Motor neuron (in vitro differentiated cells): ENCODE measurements around the gene ARG2. TPM values are rescaled to one million over a fixed set of nuclear protein-coding genes. Genes with fewer than 3 reads are reported as not detected.
A peak's percentile ranks its signal among the peaks of the same experiment; 100 is the strongest.

ENCODE experiments used
- ATAC-seq, 8 experiments: fragments of 200-7000 bp; cut with Tn5 transposase; replicated peaks in 6 of 8; 2 replicates each; pipeline ENCODE4 v1.8.0; 2021; ENCODE audit warnings: mild to moderate bottlenecking in 8 of 8, moderate library complexity in 8 of 8
- H3K27ac ChIP-seq, 2 donors: fragments of 250-450 bp; sonication (Bioruptor Pico); 2 replicates each; pipeline ENCODE4 v1.9.0; 2021; ENCODE audit warnings: antibody characterized with exemption in 2 of 2, mild to moderate bottlenecking in 2 of 2, moderate library complexity in 1 of 2
- H3K4me1 ChIP-seq, 2 donors: fragments of 250-450 bp; sonication (Bioruptor Pico); replicated peaks in 1 of 2; 2 replicates each; pipeline ENCODE4 v1.6.1; 2021; ENCODE audit warnings: antibody characterized with exemption in 2 of 2, mild to moderate bottlenecking in 2 of 2, moderate library complexity in 1 of 2
- H3K4me3 ChIP-seq, 5 donors: fragments of 250-450 bp; sonication (Bioruptor Pico); 2 replicates each; pipeline ENCODE4 v1.9.0; 2021; ENCODE audit warnings: antibody characterized with exemption in 5 of 5, mild to moderate bottlenecking in 5 of 5, moderate library complexity in 4 of 5
- WGBS, 10 experiments: fragments of 450-650 bp; shearing (Covaris generic); methylation state at CpG; one replicate each; pipeline ENCODE4 v1.0.0; 2022; 5-methylcytosine and 5-hydroxymethylcytosine counted together
- in situ Hi-C, 9 experiments: fragments of 400-800 bp; cut with MboI; loops; one replicate each; pipeline ENCODE4 v1.15.0; 2021; ENCODE audit warnings: low sequenced_read_pairs in 9 of 9, low pct_unique_long_range_greater_than_20kb in 2 of 9; ENCODE audit not compliant: unreplicated experiment in 9 of 9
- total RNA-seq, 8 experiments: library from RNA; unstranded; fragments of 300-600 nt; gene quantifications; 2 replicates each; pipeline versions ENCODE4 v1.2.3 to v1.2.4, GENCODE V29; 2022

ARG2 gene
- total RNA-seq: 10 to 100 TPM in 5 of 8 experiments, 1 to 10 TPM in 3; 1.4 to 46.3 (median 17.4) TPM

DNA sequence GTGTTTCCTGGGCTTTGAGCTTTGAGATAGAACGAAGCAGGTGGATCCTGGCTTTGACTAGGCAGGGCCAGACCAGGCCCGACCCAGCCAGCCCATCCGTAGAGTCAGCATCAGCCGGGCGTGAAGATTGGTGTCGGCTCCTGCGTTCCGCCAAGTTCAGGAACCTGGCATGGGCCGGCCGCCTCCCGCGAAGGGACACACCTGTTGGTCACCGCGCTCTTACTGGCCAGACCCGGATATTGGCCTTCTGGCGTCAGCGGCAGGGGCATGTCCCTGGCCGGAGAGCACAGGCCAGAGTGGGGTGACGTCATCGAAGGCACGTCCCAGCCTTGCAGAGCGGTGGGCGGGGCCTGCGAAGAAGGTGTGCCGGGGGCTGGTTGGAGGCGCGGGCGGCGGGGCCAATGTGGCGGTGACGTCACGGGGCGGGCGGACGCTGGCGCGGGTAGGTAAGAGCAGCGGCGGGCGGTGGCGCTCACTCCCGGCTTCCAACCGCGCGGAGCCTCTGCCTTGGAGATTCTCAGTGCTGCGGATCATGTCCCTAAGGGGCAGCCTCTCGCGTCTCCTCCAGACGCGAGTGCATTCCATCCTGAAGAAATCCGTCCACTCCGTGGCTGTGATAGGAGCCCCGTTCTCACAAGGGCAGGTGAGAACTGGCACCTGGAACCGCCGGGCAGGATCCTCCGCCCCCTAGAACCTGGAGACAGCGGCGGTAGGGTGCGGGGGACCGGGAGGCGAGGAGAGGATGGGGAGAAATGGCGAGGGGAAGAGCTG is at the start of gene ARG2:
Gene ARG2, plus strand, starts transcription at position 475 of the 771 bp plus-strand sequence. Its CDS starts 58 bp downstream, at position 533.
- ATAC-seq: peak; percentile 90 to 95 (median 92)
- Histone ChIP-seq H3K27ac (peak within 1 kb of the TSS; percentile 32 to 50), H3K4me3 (peak within 1 kb of the TSS; percentile 45 to 72 (median 58)), H3K4me1 (peaks cover 7 to 10% of the 10 kb centered on the region in 2 donors)
- 0 to 14% (median 4%) methylated on average over 1 to 14 of the region's 62 CpGs; no CpG with 5 or more reads in 3 of the 10 experiments for WGBS, 10 experiments
- in situ Hi-C loops: loop anchor here in 1 of 9 experiments (10.0 kb wide), 1 partner anchor 55 kb away; the partner anchor contains the start of gene VTI1B

DNA sequence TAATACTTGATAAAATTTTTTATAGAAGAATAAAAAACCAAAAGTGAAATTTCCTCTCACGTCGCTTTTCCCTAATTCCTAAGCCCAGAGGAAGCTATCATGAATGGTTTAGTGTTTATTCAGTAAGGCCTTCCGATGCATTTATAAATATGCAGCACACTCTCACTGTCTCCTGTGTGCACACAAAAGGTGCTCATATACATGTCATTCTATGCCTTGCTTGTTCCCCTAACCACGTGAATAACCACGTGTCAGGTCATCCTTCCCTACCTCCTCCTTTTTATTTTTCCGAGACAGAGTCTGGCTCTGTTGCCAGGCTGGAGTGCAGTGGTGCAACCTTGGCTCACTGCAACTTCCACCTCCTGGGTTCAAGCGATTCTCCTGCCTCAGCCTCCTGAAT is 49.3 kb upstream of the ARG2 start:
- 70 to 100% (median 86%) methylated on average over 1 to 7 of the region's 7 CpGs; no CpG with 5 or more reads in 2 of the 10 experiments for WGBS, 10 experiments
- in situ Hi-C loops: no loop called here

DNA sequence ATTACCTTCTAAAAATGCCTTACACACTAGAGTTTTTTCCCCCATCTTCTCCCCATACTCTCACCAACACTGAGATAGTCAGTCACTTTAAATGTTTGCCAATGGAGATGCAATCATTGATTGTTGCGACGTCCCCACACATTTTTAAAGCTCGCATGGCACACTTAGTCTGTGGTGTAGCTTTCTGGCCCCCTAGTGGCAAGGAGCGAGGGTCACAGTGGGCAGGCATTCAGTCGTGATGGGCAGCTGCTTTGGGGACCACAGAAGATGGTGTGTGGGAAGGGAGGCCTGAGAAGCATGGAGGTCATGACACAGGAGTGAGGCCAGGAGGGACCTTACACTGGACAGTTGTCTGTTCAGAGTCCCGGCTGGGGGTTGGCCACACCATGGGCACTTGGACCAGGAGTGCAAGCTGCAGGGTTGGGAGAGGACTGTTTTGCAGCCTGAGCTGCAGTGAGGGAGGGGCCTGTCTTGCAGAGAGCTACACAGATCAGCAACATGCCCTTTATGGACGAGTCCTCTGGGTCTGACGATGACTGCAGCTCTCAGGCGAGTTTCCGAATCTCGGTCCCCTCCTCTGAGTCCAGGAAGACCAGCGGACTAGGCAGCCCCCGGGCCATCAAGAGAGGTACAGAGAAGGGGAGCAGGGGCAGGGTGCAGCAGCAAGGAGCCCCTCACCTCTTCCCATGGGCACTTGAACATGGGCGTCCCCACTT is 48.3 kb upstream of the ARG2 start:
- in situ Hi-C loops: no loop called here
- H3K4me1 ChIP-seq: no peaks in the 10 kb centered on the region
- WGBS, 10 experiments: 0 to 38% (median 22%) methylated on average over 1 to 7 of the region's 14 CpGs; no CpG with 5 or more reads in 3 of the 10 experiments

More for the DNA sequence above, 49.3 kb upstream of the ARG2 start:
- H3K4me3 ChIP-seq: no peak overlapping the region
- H3K27ac ChIP-seq: no peak overlapping the region
- ATAC-seq: no peak
- no peaks in the 10 kb centered on the region for H3K4me1 ChIP-seq

DNA sequence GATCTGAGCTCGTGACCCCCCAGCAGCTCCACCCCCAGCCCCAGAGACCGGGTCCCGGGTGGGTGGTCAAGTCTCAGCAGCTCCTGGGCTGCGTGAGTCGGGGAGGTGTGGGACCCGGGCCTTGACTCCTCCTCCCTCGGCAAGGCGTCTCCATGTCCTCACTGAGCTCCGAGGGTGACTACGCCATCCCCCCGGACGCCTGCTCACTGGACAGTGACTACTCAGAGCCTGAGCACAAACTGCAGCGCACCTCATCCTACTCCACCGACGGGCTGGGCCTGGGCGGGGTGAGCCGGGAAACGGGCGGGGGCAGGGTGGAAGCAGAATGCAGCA is 47.8 kb upstream of the ARG2 start:
- Histone ChIP-seq H3K4me3 (no peak overlapping the region), H3K27ac (no peak overlapping the region), H3K4me1 (no peaks in the 10 kb centered on the region)
- peak in 1 of 8 experiments; percentile 69 for ATAC-seq
- in situ Hi-C loops: no loop called here
- WGBS, 10 experiments: no CpG with 5 or more reads among the region's 19 CpGs

More for the DNA sequence above, 48.3 kb upstream of the ARG2 start:
- ATAC-seq: peak; percentile 62 to 98 (median 84)
- Histone ChIP-seq H3K27ac (no peak overlapping the region), H3K4me3 (no peak overlapping the region)

DNA sequence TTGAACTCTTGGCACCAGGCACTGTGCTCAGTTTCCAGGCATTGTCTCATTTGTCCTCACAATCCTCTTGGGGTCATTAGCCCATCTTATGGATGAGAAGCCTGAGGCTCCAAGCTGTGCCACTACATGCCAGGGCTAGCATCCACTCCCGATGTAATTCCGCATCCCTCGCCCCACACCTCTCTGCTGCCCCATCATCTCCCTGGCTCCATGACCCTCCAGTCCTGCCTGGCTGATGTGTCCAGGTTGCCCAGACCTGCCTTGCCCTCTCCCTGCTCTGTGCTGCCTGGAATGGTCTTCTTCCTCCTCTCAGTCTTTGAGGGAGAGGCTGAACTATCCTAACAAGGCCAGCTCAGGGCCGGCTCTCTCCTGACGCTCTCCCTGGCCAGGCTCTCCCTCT is 47.1 kb upstream of the ARG2 start:
- no peak for ATAC-seq
- no peak overlapping the region for H3K4me3 ChIP-seq
- no peak overlapping the region for H3K27ac ChIP-seq
- no peaks in the 10 kb centered on the region for H3K4me1 ChIP-seq
- in situ Hi-C loops: no loop called here
- 100% methylated on average over 1 to 2 of the region's 5 CpGs; no CpG with 5 or more reads in 8 of the 10 experiments for WGBS, 10 experiments

DNA sequence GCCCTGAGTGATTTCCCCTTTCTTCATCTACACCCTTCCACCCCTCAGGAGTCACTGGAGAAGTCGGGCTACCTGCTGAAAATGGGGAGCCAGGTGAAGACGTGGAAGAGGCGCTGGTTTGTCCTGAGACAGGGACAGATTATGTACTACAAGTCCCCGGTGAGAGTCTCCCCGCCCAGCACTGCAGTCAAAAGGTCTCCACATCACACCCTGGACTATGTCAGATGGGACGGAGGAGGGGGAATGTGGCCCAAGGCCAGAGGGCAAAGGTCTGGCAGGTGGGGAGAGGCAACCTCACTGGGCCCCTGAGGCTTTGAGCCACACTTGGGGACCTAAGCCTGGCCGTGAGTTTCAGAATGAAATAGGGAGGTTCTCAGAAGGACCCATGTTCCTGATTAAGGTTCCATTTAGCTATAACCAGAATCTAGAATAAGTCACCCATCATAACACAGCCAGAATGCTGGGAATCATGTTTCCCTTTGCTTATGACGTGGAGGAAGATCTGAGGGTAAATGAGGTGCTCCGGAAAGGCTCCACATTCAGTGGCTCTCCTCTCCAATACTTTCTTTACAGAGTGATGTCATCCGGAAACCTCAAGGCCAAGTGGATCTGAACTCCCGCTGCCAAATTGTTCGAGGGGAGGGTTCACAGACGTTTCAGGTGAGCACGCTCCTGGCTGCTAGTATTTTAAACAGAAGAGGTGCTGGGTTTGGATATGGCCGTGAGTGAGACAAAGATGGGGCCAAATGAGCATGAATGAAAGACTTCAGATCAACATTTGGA is 46.3 kb upstream of the ARG2 start:
- in situ Hi-C loops: no loop called here
- no peak for ATAC-seq
- WGBS, 10 experiments: 41 to 97% (median 80%) methylated on average over 1 to 11 of the region's 15 CpGs; no CpG with 5 or more reads in 3 of the 10 experiments
- no peak overlapping the region for H3K27ac ChIP-seq
- no peaks in the 10 kb centered on the region for H3K4me1 ChIP-seq
- H3K4me3 ChIP-seq: no peak overlapping the region

DNA sequence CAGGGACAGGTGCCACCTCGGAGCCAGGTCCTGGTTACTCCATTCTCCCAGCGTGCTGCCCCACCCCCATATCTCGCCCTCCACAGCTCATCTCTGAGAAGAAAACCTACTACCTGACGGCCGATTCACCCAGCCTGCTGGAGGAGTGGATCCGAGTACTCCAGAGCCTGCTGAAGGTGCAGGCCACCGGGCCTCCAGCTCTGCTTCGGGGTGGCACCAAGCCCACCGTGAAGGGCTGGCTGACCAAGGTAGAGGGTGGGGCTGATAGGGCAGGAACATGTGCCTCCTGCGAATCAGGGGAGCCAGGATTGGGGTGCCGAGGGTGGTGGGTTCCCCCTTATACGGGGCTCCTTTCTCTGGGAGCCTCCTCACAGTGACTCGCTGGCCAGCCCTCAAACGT is 45.6 kb upstream of the ARG2 start:
- ATAC-seq: no peak
- in situ Hi-C loops: no loop called here
- no peak overlapping the region for H3K27ac ChIP-seq

DNA sequence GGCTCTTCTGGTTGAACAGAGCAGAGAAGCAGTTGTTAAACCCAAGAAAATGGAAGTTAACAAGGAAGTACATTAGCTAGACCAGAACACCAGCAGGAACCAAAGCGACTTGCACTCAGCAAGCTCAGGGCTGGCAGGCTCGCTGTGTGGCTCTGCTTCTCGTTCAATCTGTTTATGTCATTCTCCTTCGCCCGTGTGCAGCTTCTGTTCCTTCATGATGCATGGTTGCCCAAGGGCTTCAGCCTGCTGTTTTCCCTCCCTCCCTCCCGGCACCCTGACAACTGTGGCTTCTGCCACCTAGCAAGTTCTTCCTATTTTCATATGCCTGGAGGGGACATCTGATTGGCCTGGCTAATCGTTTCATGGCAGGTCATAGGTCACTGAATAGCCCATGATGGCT is 44.9 kb upstream of the ARG2 start:
- ATAC-seq: no peak
- in situ Hi-C loops: loop anchor here in 1 of 9 experiments (25.0 kb wide), 1 partner anchor 137 kb away; the partner anchor contains the start of gene RDH12
- Histone ChIP-seq H3K4me1 (no peaks in the 10 kb centered on the region), H3K4me3 (no peak overlapping the region), H3K27ac (no peak overlapping the region)
- 61 to 100% (median 80%) methylated on average over 1 to 4 of the region's 7 CpGs; no CpG with 5 or more reads in 6 of the 10 experiments for WGBS, 10 experiments

More for the DNA sequence above, 45.6 kb upstream of the ARG2 start:
- H3K4me1 ChIP-seq: no peaks in the 10 kb centered on the region
- H3K4me3 ChIP-seq: no peak overlapping the region
- 57 to 100% (median 87%) methylated on average over 3 to 8 of the region's 14 CpGs; no CpG with 5 or more reads in 5 of the 10 experiments for WGBS, 10 experiments

DNA sequence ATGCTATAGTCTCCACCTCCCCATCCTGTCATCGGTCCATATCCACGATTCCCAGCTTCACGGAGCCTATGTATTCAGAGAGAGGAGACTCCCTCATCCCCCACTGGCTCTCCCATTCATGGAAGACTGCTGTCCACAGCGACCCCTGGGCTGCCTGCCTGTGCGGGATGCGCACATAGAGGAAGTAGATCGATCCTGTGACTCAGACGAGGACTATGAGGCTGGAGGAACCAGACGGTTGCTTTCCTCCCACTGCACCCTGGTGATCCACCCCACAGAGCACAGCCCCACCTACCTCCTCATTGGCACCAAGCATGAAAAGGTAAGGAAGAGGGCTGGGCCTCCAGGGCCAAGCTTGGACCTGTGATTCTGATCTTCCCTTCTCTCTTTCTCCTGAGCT is 44.0 kb upstream of the ARG2 start:
- 44 to 100% (median 60%) methylated on average over 1 to 3 of the region's 9 CpGs; no CpG with 5 or more reads in 5 of the 10 experiments for WGBS, 10 experiments
- Histone ChIP-seq H3K4me3 (no peak overlapping the region), H3K27ac (no peak overlapping the region), H3K4me1 (no peaks in the 10 kb centered on the region)
- ATAC-seq: peak in 1 of 8 experiments; percentile 11
- in situ Hi-C loops: loop anchor here in 1 of 9 experiments (25.0 kb wide), 1 partner anchor 137 kb away; the partner anchor contains the start of gene RDH12

DNA sequence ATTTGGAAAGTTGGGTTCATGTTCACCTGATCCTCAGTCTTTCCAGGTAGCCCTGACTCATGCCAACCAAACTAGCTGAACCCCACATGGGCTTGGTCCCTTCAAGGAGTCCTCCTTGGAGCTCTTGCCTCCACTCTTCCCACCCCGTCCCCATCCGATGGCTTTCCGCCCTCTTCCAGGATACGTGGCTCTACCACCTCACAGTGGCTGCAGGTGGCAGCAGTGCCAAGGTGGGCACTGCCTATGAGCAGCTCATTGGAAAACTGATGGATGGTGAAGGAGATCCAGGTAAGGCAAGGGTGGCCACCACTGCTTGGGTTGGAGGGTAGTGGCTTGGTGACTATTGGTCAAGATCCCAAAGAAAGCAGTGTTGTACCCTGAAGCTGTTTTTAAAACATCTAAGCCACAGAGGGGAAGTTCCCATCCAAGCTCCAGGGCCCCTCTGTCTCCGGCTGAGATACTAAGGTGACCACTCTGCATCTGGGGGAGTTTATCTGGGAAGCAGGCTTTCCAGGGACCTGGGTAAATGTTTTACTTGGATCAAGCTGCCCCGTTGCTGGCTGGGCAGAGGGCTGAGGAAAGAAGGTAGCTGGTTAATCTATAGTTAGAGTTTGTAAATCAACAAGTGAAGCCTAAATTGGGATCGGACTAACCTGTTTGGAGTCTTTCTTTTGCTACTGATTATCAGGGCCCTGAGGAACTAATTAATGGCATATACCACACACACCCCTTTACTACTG is 43.3 kb upstream of the ARG2 start:
- H3K4me3 ChIP-seq: no peak overlapping the region
- no peak for ATAC-seq
- no peaks in the 10 kb centered on the region for H3K4me1 ChIP-seq
- no peak overlapping the region for H3K27ac ChIP-seq
- in situ Hi-C loops: loop anchor here in 1 of 9 experiments (25.0 kb wide), 1 partner anchor 136 kb away; the partner anchor contains the start of gene RDH12
- WGBS, 10 experiments: 40 to 100% (median 89%) methylated on average over 1 to 6 of the region's 7 CpGs; no CpG with 5 or more reads in 2 of the 10 experiments

DNA sequence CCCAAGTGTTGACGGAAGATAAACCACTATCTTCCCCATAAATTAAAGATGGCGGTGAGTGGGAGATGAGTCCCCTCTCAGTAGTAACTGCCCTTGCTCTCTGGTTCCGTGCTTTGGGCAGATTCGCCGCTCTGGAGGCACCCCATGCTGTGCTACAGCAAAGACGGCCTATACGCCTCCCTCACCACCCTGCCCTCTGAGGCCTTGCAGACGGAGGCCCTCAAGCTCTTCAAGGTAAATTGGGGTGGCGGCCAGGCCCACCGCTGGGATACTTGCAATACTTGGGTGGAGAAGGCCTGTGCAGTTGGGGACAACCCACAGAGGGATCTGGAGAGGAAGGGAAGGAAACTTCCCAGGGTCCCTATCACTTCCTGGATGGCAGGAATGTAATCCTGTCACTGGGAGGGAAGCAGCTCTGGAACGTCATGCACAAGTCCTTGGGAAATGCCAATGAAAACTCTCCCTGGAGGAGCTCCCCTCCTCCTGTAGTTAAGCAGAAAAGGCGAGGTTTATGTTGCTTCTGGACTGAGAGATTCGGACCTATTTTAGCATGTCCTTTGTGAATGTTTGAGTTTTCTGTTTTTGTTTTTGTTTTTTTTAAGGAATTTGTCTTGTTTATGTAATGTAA is 42.4 kb upstream of the ARG2 start:
- ATAC-seq: peak in 2 of 8 experiments; percentile 53 to 62
- H3K4me1 ChIP-seq: no peaks in the 10 kb centered on the region
- WGBS, 10 experiments: 0 to 100% (median 90%) methylated on average over 1 to 6 of the region's 13 CpGs
- H3K27ac ChIP-seq: no peak overlapping the region
- in situ Hi-C loops: loop anchor here in 1 of 9 experiments (25.0 kb wide), 1 partner anchor 135 kb away; the partner anchor contains the start of gene RDH12
- no peak overlapping the region for H3K4me3 ChIP-seq
